Natural killer cell (primary cell): Measurements from ENCODE around the gene CDC14A. TPM values are rescaled to one million over a fixed set of nuclear protein-coding genes. Genes with fewer than 3 reads are reported as not detected.

Experiments
- ATAC-seq, 3 donors: fragments of 150-1000 bp in 2 of 3; fragments of 200-7000 bp in 1 of 3; cut with Tn5 transposase; 1 replicate in 1 of 3; 2 replicates in 2 of 3; pipeline ENCODE4 v1.10.0; 2021; ENCODE audit warnings: mild to moderate bottlenecking in 2 of 3, moderate library complexity in 2 of 3
- DNase-seq, 2 donors: peaks; one replicate each; pipeline versions ENCODE4 v3.0.0 to v3.0.0-alpha.2; 2013 to 2021; ENCODE audit warnings: mixed read lengths in 1 of 2
- H3K27ac ChIP-seq: one replicate; pipeline ENCODE4 v1.5.1; 2013; ENCODE audit warnings: mild to moderate bottlenecking, low read length
- H3K27me3 ChIP-seq: one replicate; pipeline ENCODE4 v1.6.1; 2013; ENCODE audit warnings: low read length; ENCODE audit not compliant: control insufficient read depth, insufficient read depth
- H3K36me3 ChIP-seq: one replicate; pipeline ENCODE4 v1.6.1; 2013; ENCODE audit warnings: low read length; ENCODE audit not compliant: control insufficient read depth, insufficient read depth
- H3K4me1 ChIP-seq: one replicate; pipeline ENCODE4 v1.6.1; 2013; ENCODE audit warnings: low read length; ENCODE audit not compliant: control insufficient read depth, insufficient read depth
- H3K4me3 ChIP-seq: one replicate; pipeline ENCODE4 v1.5.1; 2013; ENCODE audit warnings: low read length
- H3K9me3 ChIP-seq: one replicate; pipeline ENCODE4 v1.6.1; 2013; ENCODE audit warnings: low read length; ENCODE audit not compliant: control insufficient read depth, insufficient read depth
- H3K27ac Mint-ChIP-seq, 2 donors: one replicate each; pipeline ENCODE4 v1.8.0; 2022; ENCODE audit warnings: mild to moderate bottlenecking in 2 of 2, mixed read lengths in 2 of 2, moderate library complexity in 1 of 2
- H3K27me3 Mint-ChIP-seq, 2 donors: one replicate each; pipeline ENCODE4 v1.8.0; 2022; ENCODE audit warnings: low read depth in 2 of 2, mixed read lengths in 2 of 2
- H3K36me3 Mint-ChIP-seq: one replicate; pipeline ENCODE4 v1.8.0; 2022; ENCODE audit warnings: mixed read lengths
- H3K4me1 Mint-ChIP-seq, 2 donors: one replicate each; pipeline ENCODE4 v1.8.0; 2022; ENCODE audit warnings: mixed read lengths in 2 of 2
- H3K4me3 Mint-ChIP-seq: one replicate; pipeline ENCODE4 v1.8.0; 2022; ENCODE audit warnings: mild to moderate bottlenecking, moderate library complexity, mixed read lengths
- H3K9me3 Mint-ChIP-seq, 2 donors: one replicate each; pipeline ENCODE4 v1.8.0; 2022; ENCODE audit warnings: mixed read lengths in 2 of 2
- WGBS: methylation state at CpG from one replicate; pipeline ENCODE4 v1.1.7; 2013; ENCODE audit warnings: missing lambda C conversion rate; ENCODE audit not compliant: insufficient coverage; 5-methylcytosine and 5-hydroxymethylcytosine counted together
- intact Hi-C: fragments of 100-400 bp; cut with micrococcal nuclease; formaldehyde crosslinking; loops from one replicate; pipeline ENCODE4 v1.14.2; 2022
- total RNA-seq, 4 donors: library from RNA; stranded (reverse); fragments of 120-200 nt in 1 of 4; gene quantifications; one replicate each; pipeline versions ENCODE4 v1.2.3 to v1.2.4, GENCODE V29; 2013 to 2022
- TF ChIP-seq, protein P1 (sequence below): fragments of 200-600 bp; IDR thresholded peaks from one replicate; pipeline ENCODE4 v1.8.0; 2022; ENCODE audit warnings: antibody characterized with exemption

CDC14A gene
- total RNA-seq, 3 donors from 2014 or later (not counting 1 experiment from before 2014, with no cell fraction given), result 59.6 to 63.8 (median 60.1) TPM

- Mint-ChIP-seq H3K9me3 (no peaks in the 10 kb centered on the region), H3K36me3 (no peaks in the 10 kb centered on the region)
- no peak overlapping the region for H3K4me3 ChIP-seq
Measured at GRCh38 chr1:100390531-100390930, 38.2 kb downstream of the CDC14A start.

GRCh38 chr1:100391675-100392074 is 39.4 kb downstream of the CDC14A start:
- no peak overlapping the region for H3K4me3 ChIP-seq
- Mint-ChIP-seq H3K4me1 (peaks cover 56 to 65% of the 10 kb centered on the region in 2 donors), H3K27me3 (no peaks in the 10 kb centered on the region), H3K36me3 (no peaks in the 10 kb centered on the region), H3K27ac (peak overlapping the region in 1 of 2 donors; percentile 95), H3K9me3 (no peaks in the 10 kb centered on the region), H3K4me3 (no peak overlapping the region)
- no peaks in the 10 kb centered on the region for H3K27me3 ChIP-seq
- peaks cover 18% of the 10 kb centered on the region for H3K36me3 ChIP-seq
- DNase-seq (peak in 1 of 2 donors; percentile 67), ATAC-seq (peak in 2 of 3 donors; percentile 26 to 50)
- H3K27ac ChIP-seq, result peak overlapping the region; percentile 20
- intact Hi-C loops, result loop anchor here (10.0 kb wide), 1 partner anchor 923 kb away; no protein-coding TSS in a partner anchor
- TF ChIP-seq, protein P1, sequence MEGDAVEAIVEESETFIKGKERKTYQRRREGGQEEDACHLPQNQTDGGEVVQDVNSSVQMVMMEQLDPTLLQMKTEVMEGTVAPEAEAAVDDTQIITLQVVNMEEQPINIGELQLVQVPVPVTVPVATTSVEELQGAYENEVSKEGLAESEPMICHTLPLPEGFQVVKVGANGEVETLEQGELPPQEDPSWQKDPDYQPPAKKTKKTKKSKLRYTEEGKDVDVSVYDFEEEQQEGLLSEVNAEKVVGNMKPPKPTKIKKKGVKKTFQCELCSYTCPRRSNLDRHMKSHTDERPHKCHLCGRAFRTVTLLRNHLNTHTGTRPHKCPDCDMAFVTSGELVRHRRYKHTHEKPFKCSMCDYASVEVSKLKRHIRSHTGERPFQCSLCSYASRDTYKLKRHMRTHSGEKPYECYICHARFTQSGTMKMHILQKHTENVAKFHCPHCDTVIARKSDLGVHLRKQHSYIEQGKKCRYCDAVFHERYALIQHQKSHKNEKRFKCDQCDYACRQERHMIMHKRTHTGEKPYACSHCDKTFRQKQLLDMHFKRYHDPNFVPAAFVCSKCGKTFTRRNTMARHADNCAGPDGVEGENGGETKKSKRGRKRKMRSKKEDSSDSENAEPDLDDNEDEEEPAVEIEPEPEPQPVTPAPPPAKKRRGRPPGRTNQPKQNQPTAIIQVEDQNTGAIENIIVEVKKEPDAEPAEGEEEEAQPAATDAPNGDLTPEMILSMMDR, result no peak
- H3K4me1 ChIP-seq, result peaks cover 43% of the 10 kb centered on the region
- no peaks in the 10 kb centered on the region for H3K9me3 ChIP-seq
- 80% methylated on average over 1 of the region's 1 CpG for WGBS

More at GRCh38 chr1:100390531-100390930, 38.2 kb downstream of the CDC14A start:
- Histone ChIP-seq H3K27me3 (no peaks in the 10 kb centered on the region), H3K9me3 (no peaks in the 10 kb centered on the region), H3K4me1 (peaks cover 40% of the 10 kb centered on the region), H3K36me3 (peaks cover 18% of the 10 kb centered on the region), H3K27ac (no peak overlapping the region)
- ATAC-seq, result no peak
- H3K4me3 Mint-ChIP-seq, result no peak overlapping the region
- TF ChIP-seq, protein P1, result no peak
- H3K27ac Mint-ChIP-seq, result peak overlapping the region in 1 of 2 donors; percentile 75
- peaks cover 50 to 59% of the 10 kb centered on the region in 2 donors for H3K4me1 Mint-ChIP-seq
- intact Hi-C loops, result loop anchor here (10.0 kb wide), 1 partner anchor 924 kb away; no protein-coding TSS in a partner anchor
- no peaks in the 10 kb centered on the region for H3K27me3 Mint-ChIP-seq
- peak in 1 of 2 donors; percentile 38 for DNase-seq
- WGBS, result 96% methylated on average over 2 of the region's 2 CpGs

- H3K36me3 ChIP-seq, result peaks cover 18% of the 10 kb centered on the region
- no peak for ATAC-seq
- DNase-seq, result no peak
- Mint-ChIP-seq H3K9me3 (no peaks in the 10 kb centered on the region), H3K27ac (peak overlapping the region; percentile 78 to 95), H3K4me3 (no peak overlapping the region), H3K36me3 (no peaks in the 10 kb centered on the region), H3K4me1 (peaks cover 56 to 66% of the 10 kb centered on the region in 2 donors), H3K27me3 (no peaks in the 10 kb centered on the region)
- H3K27ac ChIP-seq, result no peak overlapping the region
- 86% methylated on average over 5 of the region's 5 CpGs for WGBS
- H3K4me1 ChIP-seq, result peaks cover 47% of the 10 kb centered on the region
- TF ChIP-seq, protein P1, result no peak
- H3K27me3 ChIP-seq, result no peaks in the 10 kb centered on the region
- H3K4me3 ChIP-seq, result no peak overlapping the region
- H3K9me3 ChIP-seq, result no peaks in the 10 kb centered on the region
- intact Hi-C loops, result loop anchor here (10.0 kb wide), 1 partner anchor 922 kb away; no protein-coding TSS in a partner anchor
Measured at GRCh38 chr1:100392756-100393155, 40.5 kb downstream of the CDC14A start.

GRCh38 chr1:100394285-100394684 is 42.0 kb downstream of the CDC14A start:
- Mint-ChIP-seq H3K27me3 (no peaks in the 10 kb centered on the region), H3K9me3 (no peaks in the 10 kb centered on the region), H3K4me3 (peak overlapping the region; percentile 43), H3K36me3 (no peaks in the 10 kb centered on the region), H3K27ac (peak overlapping the region; percentile 78 to 95), H3K4me1 (peaks cover 60 to 65% of the 10 kb centered on the region in 2 donors)
- Histone ChIP-seq H3K27ac (peak overlapping the region; percentile 58), H3K27me3 (no peaks in the 10 kb centered on the region), H3K4me1 (peaks cover 45% of the 10 kb centered on the region), H3K9me3 (no peaks in the 10 kb centered on the region), H3K4me3 (no peak overlapping the region), H3K36me3 (peaks cover 18% of the 10 kb centered on the region)
- ATAC-seq, result no peak
- TF ChIP-seq, protein P1, result no peak
- intact Hi-C loops, result loop anchor here (10.0 kb wide), 1 partner anchor 921 kb away; no protein-coding TSS in a partner anchor
- DNase-seq, result peak in 1 of 2 donors; percentile 46
- 9% methylated on average over 1 of the region's 1 CpG for WGBS
